ENCODE results near the gene SHISAL1.
"Not testable (repeated sequence)": the region's sequence is repeated elsewhere in the genome, so short reads cannot be mapped to it uniquely, and the experiment has no call there.

The SHISAL1 gene

GRCh38 chr22:44261164-44261860 is 51.4 kb downstream of the SHISAL1 start:
- no peak for DNase-seq (ENCODE audit: low spot score)

- DNase-seq (ENCODE audit: low spot score) = no peak
These were observed 52.3 kb downstream of the SHISAL1 start for GRCh38 chr22:44260216-44261035.

- DNase-seq (ENCODE audit: low spot score) = no peak
These were observed 53.2 kb downstream of the SHISAL1 start for GRCh38 chr22:44259366-44260215.

DNA sequence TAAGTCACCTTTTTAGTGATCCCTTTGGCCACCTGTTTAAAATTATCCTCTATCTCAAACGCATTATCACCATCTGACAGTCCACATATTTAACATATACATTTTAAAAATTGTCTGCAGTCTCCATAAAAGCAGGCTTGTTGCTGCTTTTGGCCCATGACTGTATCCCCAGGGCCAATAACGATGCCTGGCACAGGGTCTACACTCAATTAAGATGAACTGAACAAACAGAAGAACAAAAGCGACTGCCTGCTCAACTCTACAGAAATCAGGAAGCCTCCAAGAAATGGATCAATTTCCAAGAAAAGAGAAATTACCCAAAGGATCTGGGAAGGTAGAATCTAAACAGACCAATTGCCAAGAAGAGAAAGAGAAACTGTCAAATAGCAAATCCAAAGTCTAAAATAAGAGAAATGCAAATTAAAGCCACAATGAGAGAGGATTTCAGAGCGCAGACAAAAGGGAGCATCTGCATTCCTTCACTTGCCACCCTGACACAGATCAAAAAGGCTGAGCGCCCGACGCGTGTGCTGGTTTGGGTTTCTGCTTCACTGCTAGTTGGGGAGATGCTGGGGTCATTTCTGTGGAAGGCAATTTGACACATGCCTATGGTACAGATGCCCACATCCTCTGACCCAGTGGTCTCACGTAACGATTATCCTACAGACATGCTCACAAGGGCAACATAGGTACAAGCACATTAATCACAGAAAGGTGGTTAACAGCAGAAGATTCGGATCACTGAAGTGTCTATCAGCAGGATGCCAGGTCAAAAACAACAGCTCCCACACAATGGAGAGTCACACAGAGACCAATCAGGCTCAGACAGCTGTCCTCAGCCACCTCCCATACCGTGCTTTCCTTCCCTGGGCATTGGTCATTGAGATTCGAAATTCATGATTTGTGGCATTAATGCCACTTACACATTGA is 55.9 kb downstream of the SHISAL1 start:
- DNase-seq (ENCODE audit: low spot score) = no peak

DNA sequence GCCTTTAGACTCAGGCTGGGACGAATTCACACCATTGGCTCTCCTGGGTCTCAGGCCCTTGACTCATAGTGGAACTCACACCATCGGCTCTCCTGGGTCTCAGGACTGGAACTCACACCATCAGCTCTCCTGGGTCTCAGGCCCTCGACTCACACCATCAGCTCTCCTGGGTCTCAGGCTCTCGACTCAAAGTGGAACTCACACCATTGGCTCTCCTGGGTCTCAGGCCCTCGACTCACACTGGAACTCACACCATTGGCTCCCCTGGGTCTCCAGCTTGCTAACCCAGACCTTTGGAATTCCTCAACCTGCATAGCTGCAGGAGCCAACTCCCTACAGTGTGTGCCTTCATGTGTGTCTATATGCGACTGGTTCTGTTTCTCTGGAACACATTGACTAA is 56.7 kb downstream of the SHISAL1 start:
- no peak for DNase-seq (ENCODE audit: low spot score)

DNA sequence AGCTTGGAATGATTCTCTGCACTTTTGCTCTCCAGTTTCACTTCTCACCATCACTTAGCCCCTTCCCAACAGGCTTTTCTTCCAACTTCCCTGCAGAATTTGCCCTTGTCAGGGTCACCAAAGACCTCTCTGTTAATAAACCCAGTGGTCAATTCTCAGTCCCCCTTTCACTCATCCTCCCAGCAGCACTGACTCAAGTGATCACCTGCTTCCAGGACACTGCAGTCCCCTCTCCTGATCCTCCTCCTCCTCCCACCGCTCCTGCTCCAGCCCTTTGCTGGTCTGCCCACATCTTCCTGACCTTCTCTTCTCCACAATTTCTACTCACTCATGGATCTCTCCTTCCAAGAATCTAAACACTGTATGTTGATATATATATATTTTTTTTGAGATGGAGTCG is 57.9 kb downstream of the SHISAL1 start:
- DNase-seq (ENCODE audit: low spot score) = no peak

- DNase-seq (ENCODE audit: low spot score) = no peak
These were observed 63.2 kb downstream of the SHISAL1 start for GRCh38 chr22:44249376-44250147.

GRCh38 chr22:44248926-44249325 is 63.8 kb downstream of the SHISAL1 start:
- DNase-seq (ENCODE audit: low spot score) = no peak

GRCh38 chr22:44247923-44248892 is 64.5 kb downstream of the SHISAL1 start:
- DNase-seq (ENCODE audit: low spot score) = no peak

DNA sequence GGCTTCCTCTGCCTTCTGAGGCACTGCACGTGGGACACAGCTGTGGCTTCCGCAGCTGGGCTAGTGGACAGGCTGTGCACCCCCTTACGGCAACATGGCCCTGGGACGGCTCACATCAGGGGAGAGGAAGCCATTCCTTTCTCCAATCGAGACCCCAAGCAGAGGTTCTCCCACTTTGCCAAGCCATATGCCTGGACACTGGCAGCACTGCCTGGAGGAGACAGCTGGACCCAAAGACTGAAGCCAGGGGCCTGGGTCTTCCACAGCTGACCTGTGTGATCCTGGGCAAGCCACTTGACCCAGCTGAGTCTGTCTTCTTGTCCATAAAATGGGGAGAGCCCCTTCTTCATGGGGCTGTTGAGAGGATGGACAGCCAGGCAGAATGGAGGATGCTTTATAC is 65.4 kb downstream of the SHISAL1 start:
- no peak for DNase-seq (ENCODE audit: low spot score)

DNA sequence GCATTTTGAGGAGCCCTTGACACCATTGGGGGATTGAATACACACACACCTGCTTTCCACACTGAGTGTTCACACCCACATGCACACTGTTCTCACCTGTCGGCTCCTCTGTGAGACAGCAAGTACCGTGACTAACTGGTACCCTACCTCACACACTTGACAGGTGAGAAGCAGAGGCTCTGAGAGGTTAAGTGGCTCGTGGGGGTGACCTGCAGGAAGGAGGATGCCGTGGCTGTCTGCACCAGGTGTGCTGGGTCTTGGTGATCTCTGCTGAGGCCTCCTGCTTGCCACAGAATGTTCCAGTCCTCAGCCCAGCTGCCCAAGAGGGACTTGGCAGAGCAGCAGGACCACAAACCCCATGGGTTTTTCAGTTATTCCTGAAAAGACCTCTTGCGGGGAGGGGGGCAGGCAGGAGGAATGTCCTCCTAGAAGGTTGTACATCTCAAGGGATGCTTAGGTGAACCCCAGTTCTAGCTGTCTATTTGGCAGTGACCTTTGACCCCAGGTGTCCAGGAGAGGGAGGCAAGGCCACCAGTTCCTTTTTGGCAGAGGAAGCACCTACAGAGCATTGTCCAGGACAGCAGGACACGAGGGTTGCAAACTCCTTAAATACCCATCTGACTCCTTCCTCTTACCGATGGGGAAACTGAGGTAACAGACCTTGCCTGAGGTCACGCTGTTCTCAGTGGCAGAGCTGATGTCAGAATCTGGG is 66.0 kb downstream of the SHISAL1 start:
- no peak for DNase-seq (ENCODE audit: low spot score)

DNA sequence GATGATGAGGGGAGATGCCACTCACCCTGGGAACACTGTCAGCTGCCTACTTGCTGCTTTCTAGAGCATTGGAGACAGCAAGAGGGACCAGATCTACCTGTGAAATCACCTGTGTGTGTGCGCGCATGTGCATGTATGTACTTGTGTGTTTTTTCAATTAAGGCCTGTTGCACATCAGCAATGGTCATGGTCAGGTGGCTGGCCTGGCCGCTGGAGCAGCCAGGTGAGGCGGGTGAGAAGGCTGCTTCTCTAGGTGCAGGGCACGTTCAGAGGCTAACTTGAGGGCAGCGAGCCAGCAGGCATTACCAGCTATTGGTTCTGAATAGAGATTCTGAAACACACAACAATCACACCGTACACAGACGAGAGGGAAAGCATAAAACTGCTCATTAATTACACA is 66.9 kb downstream of the SHISAL1 start:
- no peak for DNase-seq (ENCODE audit: low spot score)

DNA sequence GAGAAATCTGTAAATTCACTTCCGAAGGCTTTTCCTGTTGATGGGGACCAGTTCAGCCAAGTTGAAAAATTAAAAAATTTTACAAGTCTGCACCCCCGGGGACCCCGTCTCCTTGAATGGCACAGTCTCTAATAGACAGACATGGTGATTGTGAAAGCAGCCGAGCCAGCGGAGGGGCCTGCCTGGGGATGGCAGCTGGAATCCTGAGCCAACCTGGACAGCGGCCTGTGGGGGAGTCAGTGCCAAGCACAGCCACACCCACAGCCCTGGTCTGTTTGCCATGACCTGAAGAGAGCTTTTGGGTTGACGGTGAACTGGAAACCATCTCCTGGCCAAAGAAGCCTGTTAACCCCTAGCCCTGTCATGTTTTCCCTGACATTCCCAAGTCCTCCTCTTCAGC is 67.3 kb downstream of the SHISAL1 start:
- no peak for DNase-seq (ENCODE audit: low spot score)

- DNase-seq (ENCODE audit: low spot score) = no peak
These were observed 68.4 kb downstream of the SHISAL1 start for GRCh38 chr22:44244265-44244822.

GRCh38 chr22:44243761-44244160 is 69.0 kb downstream of the SHISAL1 start:
- DNase-seq (ENCODE audit: low spot score) = no peak

- DNase-seq (ENCODE audit: low spot score) = no peak
These were observed 69.6 kb downstream of the SHISAL1 start for GRCh38 chr22:44242946-44243724.

DNA sequence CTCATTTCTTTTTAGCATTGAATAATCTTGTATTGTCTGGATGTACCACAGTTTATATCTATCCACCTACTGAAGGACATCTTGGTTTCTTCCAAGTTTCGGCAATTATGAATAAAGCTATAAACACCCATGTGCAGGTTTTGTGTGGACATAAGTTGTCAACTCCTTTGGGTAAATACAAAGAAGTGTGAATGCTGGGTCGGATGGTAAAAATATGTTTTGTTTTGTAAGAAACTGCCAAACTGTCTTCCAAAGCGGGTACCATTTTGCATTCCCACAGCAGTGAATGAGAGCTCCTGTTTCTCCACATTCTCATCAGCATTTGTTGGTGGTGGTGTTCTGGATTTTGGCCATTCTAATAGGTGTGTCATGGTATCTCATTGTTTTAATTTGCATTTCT is 71.6 kb downstream of the SHISAL1 start:
- DNase-seq (ENCODE audit: low spot score) = not testable (repeated sequence)

DNA sequence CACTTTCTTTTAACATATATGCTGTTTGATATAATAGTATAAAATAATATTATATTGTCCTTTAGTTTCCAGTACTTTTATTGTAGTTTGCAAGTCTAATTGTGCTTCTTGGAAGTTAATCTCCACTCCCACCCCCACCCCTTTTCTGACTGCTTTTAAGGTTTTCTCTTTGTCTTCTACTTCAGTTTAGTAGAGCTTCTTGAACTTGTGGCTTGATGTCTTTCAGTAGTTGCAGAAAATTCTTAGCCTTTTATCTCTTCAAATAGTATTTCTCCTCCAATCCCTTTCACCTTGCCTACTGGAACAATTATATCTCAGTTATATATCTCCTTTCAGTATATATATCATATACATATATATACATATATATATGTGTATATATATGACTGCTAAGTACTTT is 75.5 kb downstream of the SHISAL1 start:
- no peak for DNase-seq (ENCODE audit: low spot score)
